Thoracic aorta (tissue), 2 donors: ENCODE measurements around the gene MYO1E. TPM values are rescaled to one million over a fixed set of nuclear protein-coding genes. Genes with fewer than 3 reads are reported as not detected.
A peak's percentile ranks its signal among the peaks of the same experiment; 100 is the strongest.

Source experiments
- ATAC-seq: fragments of 150-250 bp; one replicate; pipeline ENCODE4 v1.8.0; 2017; ENCODE audit warnings: low read depth; ENCODE audit not compliant: insufficient number of reproducible peaks, low FRiP score
- DNase-seq: peaks from one replicate; pipeline ENCODE4 v3.0.0-alpha.2; 2020; ENCODE audit warnings: low spot score
- H3K27ac ChIP-seq, 2 donors: fragments of 200-600 bp; sonication (generic); 1 replicate in 1 of 2; 2 replicates in 1 of 2; pipeline ENCODE4 v1.5.1; 2016; ENCODE audit warnings: mild to moderate bottlenecking in 2 of 2, moderate library complexity in 2 of 2
- H3K27me3 ChIP-seq: fragments of 200-600 bp; sonication (generic); replicated peaks from 2 replicates; pipeline ENCODE4 v1.6.0; 2016; ENCODE audit warnings: mild to moderate bottlenecking; ENCODE audit not compliant: insufficient read depth
- H3K36me3 ChIP-seq: fragments of 200-600 bp; sonication (generic); one replicate; pipeline ENCODE4 v1.5.1; 2016
- H3K4me1 ChIP-seq, 2 donors: fragments of 200-600 bp; sonication (generic); 1 replicate in 1 of 2; 2 replicates in 1 of 2; pipeline versions ENCODE4 v1.5.1 to v1.6.0; 2016; ENCODE audit warnings: low read depth in 2 of 2, mild to moderate bottlenecking in 1 of 2; ENCODE audit not compliant: control insufficient read depth in 1 of 2
- H3K4me3 ChIP-seq: fragments of 200-600 bp; sonication (generic); 2 replicates; pipeline ENCODE4 v1.5.1; 2016; ENCODE audit warnings: mild to moderate bottlenecking
- H3K9me3 ChIP-seq: fragments of 200-600 bp; sonication (generic); 2 replicates; pipeline ENCODE4 v1.5.1; 2016
- CTCF ChIP-seq: fragments of 200-600 bp; sonication (generic); IDR thresholded peaks from one replicate; pipeline ENCODE4 v1.5.1; 2019; ENCODE audit warnings: antibody characterized with exemption
- total RNA-seq, 2 donors: library from RNA; depleted of rRNA; stranded (reverse); fragments of >200 nt; gene quantifications; one replicate each; pipeline versions ENCODE4 v1.1.0 to v1.2.3, GENCODE V29; 2016

The MYO1E gene
- total RNA-seq, result 100 to 1,000 TPM in 1 of 2 donors, 10 to 100 TPM in 1; 56.2 to 121 TPM

GRCh38 chr15:59372352-59373211, at the start of gene MYO1E:
Gene MYO1E (minus strand): TSS chr15:59372871. CDS start chr15:59372500, 371 bp downstream.
- H3K36me3 ChIP-seq, result no peaks in the 10 kb centered on the region
- H3K27me3 ChIP-seq, result no peaks in the 10 kb centered on the region
- ATAC-seq (peak; percentile 95), DNase-seq (peak; percentile 68)
- H3K4me3 ChIP-seq, result peak within 1 kb of the TSS; percentile 97
- H3K4me1 ChIP-seq, result peaks cover 4 to 22% of the 10 kb centered on the region in 2 donors
- no peaks in the 10 kb centered on the region for H3K9me3 ChIP-seq
- H3K27ac ChIP-seq, result peak within 1 kb of the TSS; percentile 94 to 95
- no peak for TF ChIP-seq CTCF

- Histone ChIP-seq H3K4me1 (no peaks in the 10 kb centered on the region), H3K27me3 (no peaks in the 10 kb centered on the region), H3K36me3 (no peaks in the 10 kb centered on the region), H3K4me3 (no peak overlapping the region), H3K27ac (no peak overlapping the region), H3K9me3 (no peaks in the 10 kb centered on the region)
- DNase-seq, result no peak
- no peak for ATAC-seq
- TF ChIP-seq CTCF, result no peak
Measured at GRCh38 chr15:59420986-59421618, 48.4 kb upstream of the MYO1E start.

GRCh38 chr15:59420108-59420507, 47.4 kb upstream of the MYO1E start:
- H3K27me3 ChIP-seq, result no peaks in the 10 kb centered on the region
- H3K4me3 ChIP-seq, result no peak overlapping the region
- no peaks in the 10 kb centered on the region for H3K9me3 ChIP-seq
- H3K27ac ChIP-seq, result no peak overlapping the region
- DNase-seq, result no peak
- TF ChIP-seq CTCF, result no peak
- no peak for ATAC-seq
- no peaks in the 10 kb centered on the region for H3K4me1 ChIP-seq
- H3K36me3 ChIP-seq, result no peaks in the 10 kb centered on the region

- Histone ChIP-seq H3K4me1 (no peaks in the 10 kb centered on the region), H3K36me3 (no peaks in the 10 kb centered on the region), H3K4me3 (no peak overlapping the region), H3K27me3 (no peaks in the 10 kb centered on the region), H3K9me3 (no peaks in the 10 kb centered on the region), H3K27ac (no peak overlapping the region)
- no peak for ATAC-seq
- no peak for DNase-seq
- no peak for TF ChIP-seq CTCF
Measured at GRCh38 chr15:59419170-59419569, 46.5 kb upstream of the MYO1E start.

- DNase-seq, result no peak
- Histone ChIP-seq H3K36me3 (no peaks in the 10 kb centered on the region), H3K27ac (no peak overlapping the region), H3K9me3 (no peaks in the 10 kb centered on the region), H3K4me3 (no peak overlapping the region), H3K4me1 (no peaks in the 10 kb centered on the region), H3K27me3 (no peaks in the 10 kb centered on the region)
- TF ChIP-seq CTCF, result no peak
- no peak for ATAC-seq
Measured at GRCh38 chr15:59416816-59417215, 44.1 kb upstream of the MYO1E start.
